Measurements from ENCODE around the gene U2AF2.

DNA sequence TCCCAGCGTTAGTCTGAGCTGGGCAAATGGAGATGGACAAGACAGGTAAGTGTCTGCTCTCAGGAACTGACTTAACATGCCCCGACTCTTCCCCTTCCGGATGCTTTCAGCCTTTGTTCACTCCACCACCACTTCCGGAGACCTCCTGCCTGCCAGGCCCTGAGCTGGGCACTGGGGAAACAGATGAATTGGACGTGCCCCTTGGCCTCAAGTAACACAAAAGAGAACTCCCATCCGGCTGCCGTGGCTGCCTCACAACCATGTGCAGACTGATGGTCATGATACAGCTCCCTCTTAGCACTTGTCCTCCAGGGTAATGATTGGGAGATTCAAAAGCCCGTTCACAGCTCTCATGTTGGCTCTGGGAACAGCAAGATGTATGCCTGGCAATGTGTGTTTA lies 37.4 kb upstream of the U2AF2 start:
- TF ChIP-seq, protein P1, sequence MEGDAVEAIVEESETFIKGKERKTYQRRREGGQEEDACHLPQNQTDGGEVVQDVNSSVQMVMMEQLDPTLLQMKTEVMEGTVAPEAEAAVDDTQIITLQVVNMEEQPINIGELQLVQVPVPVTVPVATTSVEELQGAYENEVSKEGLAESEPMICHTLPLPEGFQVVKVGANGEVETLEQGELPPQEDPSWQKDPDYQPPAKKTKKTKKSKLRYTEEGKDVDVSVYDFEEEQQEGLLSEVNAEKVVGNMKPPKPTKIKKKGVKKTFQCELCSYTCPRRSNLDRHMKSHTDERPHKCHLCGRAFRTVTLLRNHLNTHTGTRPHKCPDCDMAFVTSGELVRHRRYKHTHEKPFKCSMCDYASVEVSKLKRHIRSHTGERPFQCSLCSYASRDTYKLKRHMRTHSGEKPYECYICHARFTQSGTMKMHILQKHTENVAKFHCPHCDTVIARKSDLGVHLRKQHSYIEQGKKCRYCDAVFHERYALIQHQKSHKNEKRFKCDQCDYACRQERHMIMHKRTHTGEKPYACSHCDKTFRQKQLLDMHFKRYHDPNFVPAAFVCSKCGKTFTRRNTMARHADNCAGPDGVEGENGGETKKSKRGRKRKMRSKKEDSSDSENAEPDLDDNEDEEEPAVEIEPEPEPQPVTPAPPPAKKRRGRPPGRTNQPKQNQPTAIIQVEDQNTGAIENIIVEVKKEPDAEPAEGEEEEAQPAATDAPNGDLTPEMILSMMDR (IDR thresholded peaks at IDR 0.05; ENCODE audit: control extremely low read depth in 1 of 3, insufficient read depth in 1 of 3, low read depth in 1 of 3, low read length in 3 of 3) = no peak
- no peak for TF ChIP-seq ZNF274 (IDR thresholded peaks at IDR 0.05; ENCODE audit: borderline replicate concordance, extremely low read depth, low read length)
- TF ChIP-seq FOSL1 (IDR thresholded peaks at IDR 0.05; ENCODE audit: insufficient read depth, low read depth, low read length) = no peak
- no peak for TF ChIP-seq YY1 (IDR thresholded peaks at IDR 0.05; ENCODE audit: low read depth, low read length)
- no peak for TF ChIP-seq POLR2A (IDR thresholded peaks at IDR 0.05; ENCODE audit: control extremely low read depth in 1 of 2, low read depth in 2 of 2, low read length in 2 of 2)
- no peak for TF ChIP-seq RNF2 (IDR thresholded peaks at IDR 0.05; ENCODE audit: borderline replicate concordance, low read depth, low read length, missing control alignments, poor library complexity, severe bottlenecking)
- no peak for TF ChIP-seq RFX5 (IDR thresholded peaks at IDR 0.05; ENCODE audit: borderline replicate concordance, low read depth, low read length)
- TF ChIP-seq EZH2 (IDR thresholded peaks at IDR 0.05; ENCODE audit: low read depth, low read length, severe bottlenecking) = no peak
- no peak for TF ChIP-seq CREB1 (IDR thresholded peaks at IDR 0.05)
- TF ChIP-seq, protein P2, sequence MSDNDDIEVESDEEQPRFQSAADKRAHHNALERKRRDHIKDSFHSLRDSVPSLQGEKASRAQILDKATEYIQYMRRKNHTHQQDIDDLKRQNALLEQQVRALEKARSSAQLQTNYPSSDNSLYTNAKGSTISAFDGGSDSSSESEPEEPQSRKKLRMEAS (IDR thresholded peaks at IDR 0.05) = no peak
- no peak for TF ChIP-seq TAF1 (IDR thresholded peaks at IDR 0.05; ENCODE audit: low read depth, low read length)
- no peak for TF ChIP-seq NRF1 (IDR thresholded peaks at IDR 0.05; ENCODE audit: low read depth, low read length)
- no peak for TF ChIP-seq EP300 (IDR thresholded peaks at IDR 0.05; ENCODE audit: borderline replicate concordance in 1 of 2, low read depth in 2 of 2, low read length in 2 of 2)
- no peak for TF ChIP-seq JUN (IDR thresholded peaks at IDR 0.05; ENCODE audit: low read depth, low read length)

All from H1 (cell line).